Rectal smooth muscle tissue (tissue), 1 donor: ENCODE results near the gene HS6ST3.

Experiments
- H3K27ac ChIP-seq: one replicate; pipeline ENCODE4 v1.7.0; 2013; ENCODE audit warnings: low read depth, low read length, inconsistent platforms
- H3K27me3 ChIP-seq: one replicate; pipeline ENCODE4 v1.7.0; 2013; ENCODE audit warnings: low read length; ENCODE audit not compliant: control insufficient read depth, insufficient read depth
- H3K36me3 ChIP-seq: one replicate; pipeline ENCODE4 v1.7.0; 2013; ENCODE audit warnings: low read length; ENCODE audit not compliant: control insufficient read depth, insufficient read depth
- H3K4me1 ChIP-seq: one replicate; pipeline ENCODE4 v1.7.0; 2013; ENCODE audit warnings: low read length; ENCODE audit not compliant: control insufficient read depth, insufficient read depth
- H3K4me3 ChIP-seq: one replicate; pipeline ENCODE4 v1.7.0; 2013; ENCODE audit warnings: low read length
- H3K9ac ChIP-seq: one replicate; pipeline ENCODE4 v1.7.0; 2013; ENCODE audit warnings: low read length

HS6ST3 gene

DNA sequence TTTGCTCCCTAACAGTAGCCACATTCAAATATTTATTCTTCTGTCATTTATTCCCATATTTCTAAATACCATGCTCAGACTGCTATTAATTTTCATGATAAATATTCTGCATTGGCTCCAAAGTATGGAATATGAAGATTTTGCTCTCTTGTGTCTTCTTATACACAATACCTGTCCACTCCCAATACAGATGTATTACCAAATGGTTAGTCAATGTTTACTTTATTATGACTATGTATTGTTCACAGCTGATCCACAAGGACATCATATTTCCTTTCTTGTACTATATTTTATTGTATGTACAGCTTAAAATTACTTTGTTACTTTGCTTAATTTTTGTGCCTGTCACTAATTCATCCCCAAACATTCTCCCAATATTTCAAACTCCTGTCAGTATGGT lies 582.1 kb downstream of the HS6ST3 start:
- Histone ChIP-seq H3K27me3 (no peaks in the 10 kb centered on the region), H3K9ac (no peak overlapping the region), H3K4me1 (no peaks in the 10 kb centered on the region), H3K27ac (no peak overlapping the region), H3K36me3 (no peaks in the 10 kb centered on the region), H3K4me3 (no peak overlapping the region)

DNA sequence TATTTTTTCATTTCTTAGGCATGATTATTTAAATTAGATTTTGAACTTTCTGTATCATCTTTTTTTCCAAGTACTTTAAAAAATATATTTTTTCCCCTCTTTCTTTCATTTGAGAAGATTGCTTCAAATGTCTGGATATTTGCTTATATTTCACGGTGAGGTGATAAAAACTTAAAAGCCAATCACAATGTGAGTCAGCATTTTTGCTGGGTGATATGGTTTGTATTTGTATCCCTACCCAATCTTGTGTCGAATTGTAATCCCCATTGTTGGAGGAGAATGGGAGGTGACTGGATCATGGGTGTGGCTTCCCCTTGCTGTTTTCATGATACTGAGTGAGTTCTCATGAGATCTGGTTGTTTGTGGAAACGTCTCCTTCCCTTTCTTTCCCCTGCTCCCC lies 583.9 kb downstream of the HS6ST3 start:
- H3K36me3 ChIP-seq, result no peaks in the 10 kb centered on the region
- no peaks in the 10 kb centered on the region for H3K4me1 ChIP-seq
- H3K27me3 ChIP-seq, result no peaks in the 10 kb centered on the region
- H3K27ac ChIP-seq, result no peak overlapping the region
- H3K4me3 ChIP-seq, result no peak overlapping the region
- H3K9ac ChIP-seq, result no peak overlapping the region

- Histone ChIP-seq H3K4me3 (no peak overlapping the region), H3K4me1 (no peaks in the 10 kb centered on the region), H3K27me3 (no peaks in the 10 kb centered on the region), H3K27ac (no peak overlapping the region), H3K9ac (no peak overlapping the region), H3K36me3 (no peaks in the 10 kb centered on the region)
Observed at GRCh38 chr13:96677029-96677428, 587.1 kb downstream of the HS6ST3 start.

- H3K36me3 ChIP-seq, result no peaks in the 10 kb centered on the region
- no peaks in the 10 kb centered on the region for H3K27me3 ChIP-seq
- H3K4me1 ChIP-seq, result no peaks in the 10 kb centered on the region
- H3K9ac ChIP-seq, result no peak overlapping the region
- no peak overlapping the region for H3K27ac ChIP-seq
- H3K4me3 ChIP-seq, result no peak overlapping the region
Observed at GRCh38 chr13:96678801-96679200, 588.9 kb downstream of the HS6ST3 start.

GRCh38 chr13:96680898-96681297 lies 591.0 kb downstream of the HS6ST3 start:
- Histone ChIP-seq H3K4me1 (no peaks in the 10 kb centered on the region), H3K27me3 (no peaks in the 10 kb centered on the region), H3K36me3 (no peaks in the 10 kb centered on the region), H3K4me3 (no peak overlapping the region), H3K9ac (no peak overlapping the region), H3K27ac (no peak overlapping the region)

DNA sequence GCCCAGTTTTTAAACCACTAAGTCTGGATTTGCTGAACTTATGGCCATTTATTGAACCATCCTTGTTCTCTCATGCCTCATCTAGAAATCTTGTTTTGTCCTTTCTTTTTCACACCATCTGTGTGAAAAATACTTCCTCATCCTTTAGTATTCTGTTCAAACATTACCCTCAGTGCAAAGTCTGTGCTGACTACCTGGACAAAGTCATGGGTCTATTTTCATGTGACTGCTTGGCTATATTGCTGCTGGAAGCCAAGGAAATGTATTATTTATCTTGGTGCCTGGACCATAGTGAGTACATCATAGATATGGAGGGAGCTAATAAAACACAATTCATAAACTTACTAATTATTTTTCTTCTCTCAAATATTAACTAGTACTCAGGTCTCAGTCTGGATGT lies 591.9 kb downstream of the HS6ST3 start:
- Histone ChIP-seq H3K4me3 (no peak overlapping the region), H3K27me3 (no peaks in the 10 kb centered on the region), H3K27ac (no peak overlapping the region), H3K36me3 (no peaks in the 10 kb centered on the region), H3K9ac (no peak overlapping the region), H3K4me1 (no peaks in the 10 kb centered on the region)

DNA sequence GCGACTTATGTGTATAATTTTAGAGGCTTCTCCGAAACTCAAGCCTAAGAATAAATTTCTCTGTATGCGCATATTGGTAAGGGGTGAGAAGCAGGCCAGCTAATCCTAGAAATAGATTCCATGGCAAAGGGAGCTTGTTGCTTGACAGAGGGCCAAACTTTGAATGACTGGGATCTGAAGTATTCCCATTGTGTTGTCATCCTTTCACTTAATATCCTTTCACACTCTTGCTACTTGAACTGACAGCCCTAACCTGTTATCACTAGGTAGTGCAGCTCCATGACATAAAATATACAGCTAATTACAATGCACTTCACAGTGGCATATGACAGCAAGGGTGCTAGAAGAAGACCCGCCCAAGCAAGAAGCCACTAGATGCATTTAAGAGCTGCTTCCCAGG lies 594.6 kb downstream of the HS6ST3 start:
- Histone ChIP-seq H3K27ac (no peak overlapping the region), H3K9ac (no peak overlapping the region), H3K4me3 (no peak overlapping the region), H3K27me3 (no peaks in the 10 kb centered on the region), H3K4me1 (no peaks in the 10 kb centered on the region), H3K36me3 (no peaks in the 10 kb centered on the region)

DNA sequence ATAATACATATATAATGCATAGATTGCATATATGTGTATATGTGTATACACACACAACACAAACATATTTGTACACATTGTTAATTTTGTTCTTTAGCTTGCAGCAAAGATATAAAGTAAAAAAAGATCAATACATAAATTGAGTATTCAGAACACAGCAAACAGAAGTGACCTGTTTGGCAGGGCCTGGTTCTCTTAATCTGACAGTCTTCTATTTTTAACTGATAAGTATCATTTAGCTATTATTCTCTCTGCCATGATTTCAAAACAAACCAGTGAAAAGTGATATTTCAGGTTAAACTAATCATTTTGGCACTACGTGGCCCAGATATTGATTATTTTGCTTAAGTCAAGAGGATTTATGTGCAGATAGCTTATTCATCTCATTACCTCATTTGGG lies 595.0 kb downstream of the HS6ST3 start:
- no peak overlapping the region for H3K9ac ChIP-seq
- no peaks in the 10 kb centered on the region for H3K4me1 ChIP-seq
- H3K36me3 ChIP-seq, result no peaks in the 10 kb centered on the region
- no peak overlapping the region for H3K27ac ChIP-seq
- H3K4me3 ChIP-seq, result no peak overlapping the region
- no peaks in the 10 kb centered on the region for H3K27me3 ChIP-seq

GRCh38 chr13:96686286-96686685 lies 596.4 kb downstream of the HS6ST3 start:
- Histone ChIP-seq H3K4me3 (no peak overlapping the region), H3K27ac (no peak overlapping the region)

GRCh38 chr13:96687191-96687590 lies 597.3 kb downstream of the HS6ST3 start:
- H3K27me3 ChIP-seq, result no peaks in the 10 kb centered on the region
- no peak overlapping the region for H3K27ac ChIP-seq
- no peaks in the 10 kb centered on the region for H3K36me3 ChIP-seq
- no peak overlapping the region for H3K4me3 ChIP-seq
- H3K9ac ChIP-seq, result no peak overlapping the region
- no peaks in the 10 kb centered on the region for H3K4me1 ChIP-seq

More at GRCh38 chr13:96686286-96686685, 596.4 kb downstream of the HS6ST3 start:
- no peaks in the 10 kb centered on the region for H3K27me3 ChIP-seq
- no peaks in the 10 kb centered on the region for H3K36me3 ChIP-seq
- no peak overlapping the region for H3K9ac ChIP-seq
- no peaks in the 10 kb centered on the region for H3K4me1 ChIP-seq

- no peaks in the 10 kb centered on the region for H3K36me3 ChIP-seq
- H3K4me1 ChIP-seq, result no peaks in the 10 kb centered on the region
- H3K27ac ChIP-seq, result no peak overlapping the region
- H3K9ac ChIP-seq, result no peak overlapping the region
- no peaks in the 10 kb centered on the region for H3K27me3 ChIP-seq
- no peak overlapping the region for H3K4me3 ChIP-seq
Observed at GRCh38 chr13:96690998-96691397, 601.1 kb downstream of the HS6ST3 start.

DNA sequence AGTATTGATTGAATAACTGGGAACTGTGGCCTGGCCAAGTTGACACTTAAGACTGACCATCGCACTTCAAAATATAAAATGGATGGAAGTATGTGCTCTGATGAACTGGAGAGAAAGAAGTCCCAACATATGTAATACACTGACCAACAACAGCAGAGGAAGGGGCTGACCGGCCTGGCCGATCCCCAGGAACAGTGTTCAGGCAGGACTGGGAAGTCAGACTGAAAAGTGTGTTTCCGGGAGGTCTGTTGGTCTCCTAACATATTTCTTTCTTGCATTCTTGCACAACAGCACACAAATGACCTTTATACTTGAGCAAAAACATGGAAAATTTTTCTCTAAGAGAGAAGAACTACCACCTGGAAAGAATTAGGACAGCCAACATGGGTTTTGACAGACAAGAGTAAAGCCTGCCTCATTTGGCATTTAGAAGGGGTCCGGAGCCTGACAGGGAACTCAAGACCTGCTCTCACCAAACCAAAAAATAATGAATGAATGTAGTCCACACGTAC lies 606.5 kb downstream of the HS6ST3 start:
- no peak overlapping the region for H3K9ac ChIP-seq
- H3K36me3 ChIP-seq, result no peaks in the 10 kb centered on the region
- no peaks in the 10 kb centered on the region for H3K27me3 ChIP-seq
- no peak overlapping the region for H3K4me3 ChIP-seq
- H3K4me1 ChIP-seq, result no peaks in the 10 kb centered on the region
- H3K27ac ChIP-seq, result no peak overlapping the region

- no peaks in the 10 kb centered on the region for H3K27me3 ChIP-seq
- H3K4me1 ChIP-seq, result no peaks in the 10 kb centered on the region
- H3K4me3 ChIP-seq, result no peak overlapping the region
- no peak overlapping the region for H3K9ac ChIP-seq
- H3K27ac ChIP-seq, result no peak overlapping the region
- no peaks in the 10 kb centered on the region for H3K36me3 ChIP-seq
Observed at GRCh38 chr13:96700657-96701056, 610.8 kb downstream of the HS6ST3 start.
